ENCODE results near the gene ANKS1A.

- TF ChIP-seq CTCF (conservative IDR thresholded peaks at IDR 0.05; ENCODE audit: low read depth, low read length) (no peak), POLR2A (IDR thresholded peaks at IDR 0.05; ENCODE audit: low read depth, low read length) (no peak), CHD1 (IDR thresholded peaks at IDR 0.05; ENCODE audit: low read depth, low read length) (no peak), RAD21 (IDR thresholded peaks at IDR 0.05; ENCODE audit: low read length) (no peak), RCOR1 (IDR thresholded peaks at IDR 0.05; ENCODE audit: insufficient replicate concordance, low read length) (peak; percentile 100), RFX5 (IDR thresholded peaks at IDR 0.05; ENCODE audit: low read depth, low read length) (no peak), USF2 (IDR thresholded peaks at IDR 0.05; ENCODE audit: low read depth, low read length) (no peak), ELK1 (IDR thresholded peaks at IDR 0.05; ENCODE audit: borderline replicate concordance, low read depth, low read length) (no peak), MXI1 (IDR thresholded peaks at IDR 0.05; ENCODE audit: borderline replicate concordance, low read depth, low read length) (no peak), CEBPB (IDR thresholded peaks at IDR 0.05; ENCODE audit: low read depth, low read length) (peak; percentile 72; the same call in 1 of the 2 replicates), FOS (IDR thresholded peaks at IDR 0.05; ENCODE audit: low read depth, low read length) (peak; percentile 19; the same call in 1 of the 2 replicates), BHLHE40 (IDR thresholded peaks at IDR 0.05; ENCODE audit: low read depth, low read length) (peak; percentile 14; the same call in 1 of the 2 replicates), MAFK (IDR thresholded peaks at IDR 0.05; ENCODE audit: low read depth, low read length) (no peak)
Observed at GRCh38 chr6:34922177-34922663, 33.2 kb downstream of the ANKS1A start.

All from IMR-90 (cell line).